ENCODE results near the gene MCAM.

MCAM gene

DNA sequence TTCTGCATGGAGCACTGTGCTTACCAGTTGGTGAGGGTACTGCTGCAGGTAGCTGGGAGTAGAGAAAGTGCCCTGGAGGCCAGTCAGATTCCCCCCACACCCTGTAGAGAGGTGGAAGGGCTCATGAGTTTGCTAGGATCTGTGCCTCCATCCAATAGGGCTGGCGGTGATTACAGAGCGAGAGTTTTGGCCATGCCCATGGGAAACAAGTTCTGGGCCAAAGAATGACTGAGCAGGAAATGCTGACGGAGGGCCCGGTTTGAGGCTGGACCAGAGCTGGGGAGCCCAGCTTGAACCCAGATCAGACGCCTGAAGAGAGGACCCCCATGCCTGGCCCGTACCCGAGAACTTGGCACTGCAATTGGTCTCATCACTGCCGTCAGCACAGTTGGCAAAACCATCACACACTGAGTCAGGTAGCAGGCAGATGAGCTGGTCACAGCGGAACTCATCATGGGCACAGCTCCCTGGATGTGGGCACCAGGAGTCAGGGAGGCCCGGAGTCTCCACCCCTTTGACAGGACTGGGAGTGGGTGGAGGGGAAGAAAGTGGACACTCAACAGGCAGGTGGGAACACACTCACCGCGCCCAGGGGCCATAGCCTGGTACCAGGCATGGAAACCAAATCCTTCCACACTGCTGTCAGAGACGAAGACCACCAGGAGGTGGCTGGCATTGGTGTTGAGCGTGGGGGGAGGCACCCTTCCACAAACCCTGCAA lies 27.5 kb upstream of the MCAM start:
- DNase-seq (ENCODE audit: low read depth in 2 of 2) = no peak

DNA sequence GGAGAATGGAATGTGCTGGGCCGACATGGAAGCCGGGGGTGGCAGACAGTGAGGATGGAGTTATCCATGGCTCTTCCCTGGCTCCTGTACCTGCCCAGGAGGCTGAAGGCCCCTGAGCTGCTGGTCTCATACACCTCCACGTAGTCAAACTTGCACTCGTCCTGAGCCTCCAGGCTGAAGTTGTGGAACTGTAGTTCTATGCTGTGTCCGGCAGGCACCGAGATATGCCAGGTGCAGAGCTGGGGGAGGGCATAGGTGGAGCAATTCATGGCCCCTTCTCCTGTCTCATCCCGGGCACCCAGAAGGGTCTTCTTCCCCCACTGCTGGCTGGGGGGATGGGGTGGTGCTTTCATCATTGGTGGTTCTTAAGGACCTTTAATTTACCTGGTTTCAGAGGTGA lies 26.8 kb upstream of the MCAM start:
- no peak for DNase-seq (ENCODE audit: low read depth in 2 of 2)

DNA sequence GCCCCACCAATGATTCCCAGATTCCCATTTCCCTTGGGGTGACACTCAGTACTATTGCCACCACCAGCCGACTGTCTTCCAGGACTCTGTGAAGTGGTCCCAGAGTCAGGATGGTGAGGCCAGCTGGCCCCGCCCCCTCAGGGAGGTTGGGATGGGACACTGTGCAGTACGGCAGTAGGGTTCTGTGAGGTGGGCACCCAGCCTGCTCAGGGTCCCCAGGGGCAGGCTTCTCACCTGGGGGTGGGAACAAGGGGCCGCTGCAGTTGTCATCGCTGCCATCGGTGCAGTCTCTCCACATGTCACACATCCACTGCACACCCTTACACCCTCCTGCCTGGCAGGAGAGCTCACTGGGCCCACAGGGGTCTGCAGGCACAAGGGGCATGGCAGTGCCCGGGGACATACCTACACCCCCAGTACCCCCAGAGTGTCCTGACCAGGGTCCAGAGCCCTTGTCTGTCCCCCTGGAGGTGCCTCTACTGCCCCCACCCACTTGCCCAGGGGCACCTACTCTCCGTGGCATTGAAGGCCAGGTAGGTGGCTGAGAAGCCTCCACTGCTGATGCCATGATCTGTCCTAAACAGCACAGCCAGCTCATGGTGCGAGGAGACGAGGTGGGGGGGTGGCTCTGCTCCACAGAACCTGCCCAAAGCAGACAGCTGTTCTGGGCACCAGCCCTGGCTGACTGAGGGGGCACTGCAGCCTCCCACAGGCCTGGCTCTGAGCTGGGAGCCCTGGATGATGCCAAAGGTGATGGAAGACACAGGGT lies 25.6 kb upstream of the MCAM start:
- DNase-seq (ENCODE audit: low read depth in 2 of 2) = no peak

DNA sequence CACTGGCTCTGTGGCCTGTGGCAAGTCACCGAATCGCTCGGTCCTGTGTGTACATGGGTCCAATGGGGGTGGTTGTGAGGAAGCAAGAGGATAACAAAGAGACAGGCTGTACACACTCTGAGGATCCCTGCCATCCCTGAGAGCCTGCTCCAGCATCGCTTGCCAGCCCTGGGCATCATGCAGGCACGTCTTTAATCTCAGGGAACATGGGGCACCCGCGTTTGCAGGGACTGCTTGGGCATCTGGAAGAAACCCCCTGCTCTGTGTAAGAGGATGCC lies 25.0 kb upstream of the MCAM start:
- no peak for DNase-seq (ENCODE audit: low read depth in 2 of 2)

DNA sequence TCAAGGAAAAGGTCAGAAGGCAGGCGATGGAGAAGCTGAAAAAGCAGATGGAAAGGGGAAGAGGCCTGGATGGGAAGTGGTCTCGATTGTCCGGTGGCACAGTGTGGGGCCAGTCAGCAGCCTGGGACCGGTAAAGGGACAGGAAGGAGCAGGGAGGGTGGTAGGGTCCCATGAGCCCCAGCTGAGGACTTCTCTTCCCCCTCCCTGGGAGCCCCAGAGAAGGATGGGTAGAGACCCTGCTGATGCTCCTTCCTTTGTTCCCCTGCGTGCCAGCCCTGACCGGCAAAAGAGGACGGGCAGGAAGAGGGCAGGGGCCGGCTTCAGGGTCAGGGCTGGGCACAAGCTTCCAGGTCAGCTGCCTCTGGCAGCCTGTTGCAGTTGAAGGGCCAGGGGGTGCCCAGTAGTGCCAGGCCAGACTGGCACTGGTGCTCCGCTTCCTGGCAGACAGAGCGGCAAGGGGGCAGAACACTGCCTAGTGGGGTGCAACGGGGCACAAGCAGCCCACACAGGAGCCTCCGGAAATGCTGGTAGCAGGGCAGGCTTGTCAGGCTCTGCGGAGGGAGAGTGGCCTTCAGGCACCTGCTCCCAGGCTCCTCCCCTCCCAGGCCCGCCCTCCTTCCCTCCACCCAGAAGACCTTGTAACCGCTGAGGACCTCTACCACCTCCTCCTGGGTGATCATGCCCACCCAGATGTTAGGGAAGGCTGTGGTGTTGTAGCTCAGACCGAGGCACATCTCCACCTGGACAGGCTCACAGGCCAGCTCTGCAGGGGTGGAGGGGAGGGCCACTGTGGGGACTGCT lies 24.5 kb upstream of the MCAM start:
- DNase-seq (ENCODE audit: low read depth in 2 of 2) = no peak

DNA sequence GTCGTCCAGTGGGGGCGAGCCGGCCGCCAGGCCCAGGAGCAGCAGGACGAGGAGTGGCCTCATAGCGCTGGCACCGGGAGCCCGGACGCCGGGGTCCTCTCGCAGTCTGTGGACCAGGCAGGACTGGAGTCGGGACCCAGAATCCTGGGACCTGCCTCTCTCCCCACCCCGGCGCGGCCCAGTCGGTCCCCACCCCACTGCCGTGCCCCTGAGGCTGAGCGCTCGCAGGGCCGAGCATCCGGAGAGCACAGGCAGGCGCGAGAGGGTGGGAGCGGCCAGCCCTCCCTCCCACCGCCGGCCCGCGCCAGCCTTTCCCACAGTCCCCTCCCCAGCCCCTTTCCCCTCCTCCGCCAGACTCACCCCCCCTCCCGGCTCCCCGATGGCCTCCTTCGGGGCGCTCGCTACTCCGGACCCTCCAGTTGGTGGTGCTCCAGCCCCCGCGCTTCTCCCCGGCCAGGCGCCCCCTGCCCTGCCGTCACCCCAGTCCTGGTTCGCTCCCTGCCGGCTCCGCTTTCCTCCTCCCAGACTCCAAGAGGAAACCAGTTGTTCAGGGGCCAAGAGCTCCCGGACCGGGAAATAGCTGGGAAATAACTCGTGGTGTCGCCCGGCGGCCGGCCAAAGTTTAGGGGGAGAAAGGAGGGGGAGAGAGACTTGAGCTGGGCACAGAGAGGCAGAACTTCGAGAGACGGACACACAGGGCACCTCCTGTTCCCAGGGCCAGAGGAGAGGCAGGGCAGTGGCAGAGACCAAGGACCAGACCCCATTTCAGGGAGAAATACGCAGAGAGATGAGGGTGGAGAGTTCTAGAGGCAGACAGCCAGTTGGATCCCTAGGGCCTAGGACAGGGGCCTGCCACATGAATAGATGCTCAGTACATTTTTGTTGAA lies 23.6 kb upstream of the MCAM start, which contains the start of gene C1QTNF5:
TSS of gene C1QTNF5 (minus strand) at position 549 of the 887 bp plus-strand sequence. CDS start at position 63, 486 bp downstream.
- DNase-seq (ENCODE audit: low read depth in 2 of 2) = no peak

DNA sequence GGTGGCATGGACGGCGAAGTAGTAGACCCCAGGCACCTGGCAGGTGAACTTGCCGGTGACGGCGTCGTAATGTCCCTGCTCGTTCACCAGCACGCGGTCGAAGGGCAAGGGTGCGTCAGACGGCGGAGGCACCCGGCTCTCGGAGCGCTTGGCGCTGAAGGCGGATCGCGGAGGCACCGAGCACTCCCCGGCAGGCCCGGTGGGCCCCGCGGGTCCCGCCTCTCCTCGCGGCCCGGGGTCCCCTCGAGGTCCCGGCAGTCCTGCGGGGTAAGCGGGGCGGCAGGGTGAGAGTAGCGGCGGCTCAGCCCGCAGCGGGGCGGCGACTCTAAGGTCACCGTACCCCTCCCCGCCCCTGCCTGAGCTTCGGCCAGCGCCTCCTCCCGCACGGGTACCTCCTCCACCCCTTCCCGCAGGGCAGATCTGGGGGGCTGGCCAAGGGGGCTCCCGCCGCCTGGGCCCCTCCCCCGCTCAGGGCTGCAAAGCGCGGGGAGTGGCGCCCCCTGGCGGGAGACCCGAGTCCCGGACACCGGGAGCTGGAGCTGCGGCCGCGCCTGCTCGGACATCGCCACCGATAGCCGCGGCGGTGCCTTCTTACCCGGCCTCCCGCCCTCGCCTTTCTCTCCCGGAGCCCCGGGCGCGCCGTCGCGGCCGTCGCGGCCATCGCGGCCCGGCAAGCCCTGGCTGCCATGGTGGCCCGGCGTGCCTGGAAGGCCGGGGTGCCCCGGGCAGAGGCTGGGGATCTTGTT lies 22.8 kb upstream of the MCAM start:
- DNase-seq (ENCODE audit: low read depth in 2 of 2) = no peak

DNA sequence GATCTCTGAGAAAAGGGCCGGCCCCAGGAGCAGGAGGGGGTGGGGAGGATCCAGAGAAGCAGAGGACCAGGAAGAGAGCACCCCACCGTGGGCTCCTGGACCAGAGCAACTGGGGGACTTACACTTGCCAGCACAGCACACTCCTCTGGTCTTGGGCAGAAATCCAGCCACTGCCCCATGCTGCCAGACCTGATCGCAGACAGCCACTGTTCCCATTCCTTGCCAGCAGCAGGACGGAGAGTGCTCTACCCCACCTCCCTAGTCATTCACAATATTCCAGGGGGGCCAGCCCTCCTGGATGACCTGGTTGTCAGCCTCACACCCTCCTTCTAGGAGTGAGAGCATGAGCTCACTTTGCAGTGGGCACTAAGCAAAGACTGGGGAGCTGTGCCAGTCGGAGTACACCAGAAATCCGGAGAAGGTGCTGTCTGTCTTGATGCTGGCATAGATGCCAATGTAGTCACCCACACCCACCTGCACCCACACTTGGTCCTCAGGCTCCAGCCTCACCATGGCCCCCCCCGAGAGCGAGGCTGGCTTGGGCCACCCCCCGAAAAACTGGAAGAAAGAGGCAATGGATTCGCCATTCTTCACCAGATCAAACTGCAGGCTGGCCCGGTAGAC lies 22.1 kb upstream of the MCAM start:
- DNase-seq (ENCODE audit: low read depth in 2 of 2) = no peak

DNA sequence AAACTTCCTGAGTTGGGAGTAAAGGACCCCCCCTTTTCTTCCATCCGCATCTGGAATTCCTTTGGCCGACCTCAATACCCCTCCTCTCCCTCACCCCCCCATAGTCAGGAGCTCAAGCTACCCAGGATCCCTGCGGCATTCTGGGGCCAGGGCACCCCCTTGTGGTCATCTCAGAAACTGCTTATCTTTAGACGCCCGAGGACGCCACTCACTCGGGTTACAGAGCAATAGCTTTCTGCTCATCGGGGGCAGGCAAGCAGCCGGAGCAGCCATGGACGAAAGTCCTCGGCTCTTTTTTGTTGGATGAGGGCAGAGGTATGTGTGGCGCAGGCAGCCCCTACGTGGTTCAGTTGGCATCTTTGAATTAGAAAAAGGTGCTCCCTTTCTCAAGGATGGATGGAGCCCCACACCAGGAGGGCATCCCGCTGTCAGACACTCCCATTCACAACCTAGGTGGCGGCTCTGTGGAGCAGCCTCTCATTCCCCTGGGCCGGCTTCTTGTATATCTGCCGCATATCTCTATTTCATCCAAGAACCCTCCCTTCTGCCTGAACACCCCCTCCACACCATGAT lies 21.5 kb upstream of the MCAM start:
- peak; percentile 17 to 34 for DNase-seq (ENCODE audit: low read depth in 2 of 2)

DNA sequence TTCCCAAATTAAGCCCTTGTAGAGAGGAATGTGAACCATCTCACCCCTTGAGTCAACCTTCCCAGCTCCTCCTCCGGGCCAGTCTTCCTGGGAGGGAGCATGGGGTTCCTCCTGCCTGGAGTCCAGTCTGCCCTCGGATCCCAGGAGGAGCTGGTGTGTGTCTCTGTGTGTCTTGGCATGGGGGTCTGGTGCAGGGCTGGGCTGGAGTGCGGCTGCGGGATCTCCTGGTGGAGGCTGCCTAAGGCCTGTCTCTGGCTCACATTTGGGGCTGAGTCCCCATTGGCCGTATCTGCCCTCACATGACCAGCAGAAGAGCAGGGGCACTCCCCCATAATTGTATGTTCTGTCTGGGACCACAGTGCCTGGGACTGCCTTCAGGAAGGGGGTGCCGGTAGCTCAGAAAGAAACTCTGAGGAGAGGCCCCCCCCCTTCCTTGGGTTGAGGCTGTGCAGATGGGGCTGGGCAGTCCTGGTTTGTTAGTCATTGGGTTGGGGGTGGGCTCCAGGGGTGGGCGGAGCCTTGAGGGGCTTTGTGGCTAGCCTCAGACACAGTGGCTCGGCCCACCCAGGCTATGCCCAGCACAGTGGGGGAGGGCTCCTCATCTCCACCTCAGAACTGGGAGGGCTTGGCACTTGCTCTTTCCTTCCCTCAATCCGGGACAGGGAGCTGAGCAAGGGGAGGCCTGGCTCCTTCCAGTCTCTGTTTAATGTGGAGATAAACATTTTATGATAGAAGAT lies 20.8 kb upstream of the MCAM start:
- no peak for DNase-seq (ENCODE audit: low read depth in 2 of 2)

DNA sequence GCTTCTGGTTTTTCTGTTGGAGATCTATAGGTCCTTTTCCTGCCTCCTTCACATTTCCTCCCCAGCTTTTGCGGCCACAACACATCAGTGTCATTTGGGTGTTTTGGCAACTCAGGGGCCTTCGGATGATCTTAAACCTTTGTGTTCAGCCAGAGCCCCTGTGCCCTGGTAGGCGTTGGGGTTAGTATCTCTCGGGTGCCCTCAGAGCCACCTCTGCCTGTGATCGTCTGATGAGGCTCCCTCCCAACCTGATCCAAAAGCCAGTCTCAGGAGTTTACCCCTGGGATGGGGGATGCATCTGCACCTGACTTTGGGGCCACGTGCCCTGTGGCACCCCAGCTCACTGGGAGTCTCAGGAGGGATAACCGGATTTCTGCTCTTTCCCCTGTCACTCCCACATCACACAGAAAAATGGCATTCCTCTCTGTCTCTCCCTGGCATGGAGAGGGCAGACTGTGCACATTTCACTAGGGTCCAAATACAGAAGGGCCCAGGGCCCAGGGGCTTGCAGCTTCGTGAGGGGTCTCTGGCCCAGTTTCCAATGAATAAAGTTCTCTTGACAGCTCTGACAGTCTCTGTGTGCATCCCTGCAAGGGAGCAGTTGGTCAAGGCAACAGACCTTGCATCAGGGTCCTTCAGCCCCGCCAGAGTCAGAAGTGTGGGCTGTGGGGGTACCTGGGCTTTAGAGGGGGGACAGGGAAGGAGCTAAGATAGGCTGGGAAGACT lies 20.0 kb upstream of the MCAM start:
- DNase-seq (ENCODE audit: low read depth in 2 of 2) = no peak

DNA sequence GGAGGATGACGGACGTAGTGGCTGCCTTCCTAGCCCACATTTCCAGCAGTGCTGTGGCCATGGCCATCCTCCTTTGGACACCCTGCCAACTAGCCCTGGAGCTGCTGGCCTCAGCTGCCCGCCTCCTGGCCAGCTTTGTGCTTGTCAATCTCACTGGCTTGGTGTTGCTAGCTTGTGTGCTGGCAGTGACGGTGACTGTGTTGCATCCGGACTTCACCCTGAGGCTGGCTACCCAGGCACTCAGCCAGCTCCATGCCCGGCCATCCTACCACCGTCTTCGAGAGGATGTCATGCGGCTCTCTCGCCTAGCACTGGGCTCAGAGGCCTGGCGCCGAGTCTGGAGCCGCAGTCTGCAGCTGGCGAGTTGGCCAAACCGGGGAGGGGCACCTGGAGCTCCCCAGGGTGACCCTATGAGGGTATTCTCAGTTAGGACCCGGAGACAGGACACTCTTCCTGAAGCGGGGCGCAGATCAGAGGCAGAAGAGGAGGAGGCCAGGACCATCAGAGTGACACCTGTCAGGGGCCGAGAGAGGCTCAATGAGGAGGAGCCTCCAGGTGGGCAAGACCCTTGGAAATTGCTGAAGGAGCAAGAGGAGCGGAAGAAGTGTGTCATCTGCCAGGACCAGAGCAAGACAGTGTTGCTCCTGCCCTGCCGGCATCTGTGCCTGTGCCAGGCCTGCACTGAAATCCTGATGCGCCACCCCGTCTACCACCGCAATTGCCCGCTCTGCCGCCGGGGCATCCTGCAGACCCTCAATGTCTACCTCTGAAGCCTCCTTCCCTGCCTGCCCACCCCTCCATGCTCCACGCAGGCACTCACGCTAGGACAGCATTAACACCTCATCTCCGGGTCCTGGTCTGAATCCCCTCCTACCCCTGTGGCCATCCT lies 19.0 kb upstream of the MCAM start:
- no peak for DNase-seq (ENCODE audit: low read depth in 2 of 2)

DNA sequence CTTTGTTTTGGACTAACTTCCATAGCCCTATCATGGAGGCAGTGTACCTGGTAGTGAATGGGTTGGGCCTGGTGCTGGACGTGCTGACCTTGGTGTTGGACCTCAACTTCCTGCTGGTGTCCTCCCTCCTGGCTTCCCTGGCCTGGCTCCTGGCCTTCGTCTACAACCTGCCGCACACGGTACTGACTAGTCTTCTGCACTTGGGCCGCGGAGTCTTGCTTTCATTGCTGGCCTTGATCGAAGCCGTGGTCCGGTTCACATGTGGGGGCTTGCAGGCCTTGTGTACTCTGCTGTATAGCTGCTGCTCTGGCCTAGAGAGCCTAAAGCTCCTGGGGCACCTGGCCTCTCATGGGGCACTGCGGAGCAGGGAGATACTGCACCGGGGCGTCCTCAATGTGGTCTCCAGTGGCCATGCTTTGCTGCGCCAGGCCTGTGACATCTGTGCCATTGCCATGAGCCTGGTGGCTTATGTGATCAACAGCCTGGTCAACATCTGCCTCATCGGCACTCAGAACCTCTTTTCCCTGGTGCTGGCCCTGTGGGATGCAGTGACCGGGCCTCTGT lies 18.2 kb upstream of the MCAM start:
- DNase-seq (ENCODE audit: low read depth in 2 of 2) = no peak

DNA sequence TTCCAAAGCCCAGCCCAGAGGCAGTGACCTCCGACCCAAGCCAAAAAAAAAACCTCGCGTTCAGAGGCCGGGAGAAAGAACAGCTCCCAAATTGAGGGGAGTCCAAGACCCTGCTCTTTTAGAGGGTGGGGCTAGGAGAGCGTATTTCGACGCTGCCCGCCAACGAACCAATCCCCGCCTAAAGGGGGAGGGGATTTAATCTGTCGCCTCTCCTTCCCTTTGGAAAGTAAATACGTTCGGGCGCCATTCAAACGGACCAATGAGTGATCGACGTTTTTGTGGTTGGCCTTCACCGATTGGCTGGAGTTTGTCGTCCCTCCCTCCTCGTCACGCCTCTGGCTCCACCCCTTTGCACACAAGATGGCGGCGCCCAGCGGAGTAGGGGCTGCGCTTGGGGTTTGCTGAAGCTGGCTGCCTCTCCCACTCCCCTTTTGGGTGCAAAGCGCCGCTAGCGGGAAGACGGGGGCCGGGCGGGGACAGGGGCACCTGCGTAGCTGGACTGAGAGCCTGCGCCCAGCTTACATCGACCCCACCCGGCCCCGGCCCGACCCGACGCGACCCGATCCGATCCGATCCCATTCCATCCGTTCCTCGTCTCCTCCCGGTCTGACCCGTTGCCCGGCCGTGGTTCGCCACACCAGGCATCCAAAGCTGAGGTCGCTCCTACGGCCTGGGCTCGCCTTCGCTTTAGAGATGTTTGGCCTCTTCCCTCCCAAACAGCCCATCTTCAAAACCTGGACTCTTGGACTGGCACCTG lies 17.4 kb upstream of the MCAM start, which contains the start of gene RNF26:
TSS of gene RNF26 (plus strand) at position 354 of the 757 bp plus-strand sequence. CDS start 596 bp downstream, outside the sequence.
- DNase-seq (ENCODE audit: low read depth in 2 of 2) = peak; percentile 87 to 89

DNA sequence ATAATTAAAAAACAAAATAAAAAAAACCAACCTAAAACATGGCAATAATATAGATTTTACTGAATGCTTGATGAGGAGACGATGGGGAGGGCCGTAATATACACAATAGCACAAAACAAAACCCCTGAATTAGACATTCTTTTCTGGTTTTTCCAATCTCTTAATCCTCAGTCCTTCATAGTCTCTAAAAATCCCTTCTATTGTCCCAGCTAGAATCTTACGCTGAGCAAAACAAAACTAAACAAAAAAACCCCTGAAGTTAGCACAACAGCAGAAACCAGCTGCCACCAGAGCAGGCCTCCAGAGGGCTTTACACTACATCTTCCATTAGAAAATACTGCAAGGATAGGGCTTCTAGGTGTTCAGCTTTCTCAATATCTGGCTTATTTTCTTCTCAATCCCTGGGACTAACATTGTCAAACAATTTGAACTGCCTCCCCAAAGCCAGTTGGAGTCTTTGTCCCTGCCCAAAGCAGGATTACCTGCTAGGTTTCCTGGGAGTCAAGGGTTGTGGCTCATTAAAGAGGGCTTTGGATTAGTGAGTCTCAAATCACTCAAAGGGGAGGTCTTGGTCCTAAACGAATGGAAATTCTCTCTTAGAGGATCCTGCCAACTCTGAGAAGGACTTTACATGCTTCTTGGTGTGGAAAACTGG lies 15.3 kb upstream of the MCAM start:
- no peak for DNase-seq (ENCODE audit: low read depth in 2 of 2)

DNA sequence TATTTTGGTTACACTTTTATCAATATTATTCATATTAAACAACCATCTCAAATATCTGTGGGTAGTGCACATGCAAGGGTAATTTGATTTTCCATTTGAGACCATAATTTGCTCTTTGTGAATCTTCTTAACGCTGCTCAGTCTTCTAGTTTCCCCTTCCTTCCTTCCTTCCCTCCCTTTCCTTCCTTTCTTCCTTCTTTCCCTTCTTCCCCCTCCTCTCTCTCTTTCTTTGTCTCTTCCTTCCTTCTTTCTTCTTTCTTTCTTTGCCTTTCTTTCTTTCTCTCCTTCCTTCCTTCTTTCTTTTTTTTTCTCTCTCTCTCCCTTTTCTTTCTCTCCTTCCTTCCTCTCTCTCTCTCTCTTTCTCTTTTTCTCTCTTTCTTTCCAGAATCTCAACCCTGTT lies 13.3 kb upstream of the MCAM start:
- DNase-seq (ENCODE audit: low read depth in 2 of 2) = no peak
